Stimulated activated CD8-positive, alpha-beta memory T cell treated with anti-CD3 and anti-CD28 coated beads, Interleukin-4, amount 100 ng/mL, for 1 hour (primary cell): Measurements from ENCODE around the gene CPLX1.

ENCODE experiments used
- DNase-seq, 2 donors: peaks; one replicate each; pipeline ENCODE4 v3.0.0-alpha.2; 2020; ENCODE audit warnings: low read depth in 2 of 2, low spot score in 1 of 2

CPLX1 gene

DNA sequence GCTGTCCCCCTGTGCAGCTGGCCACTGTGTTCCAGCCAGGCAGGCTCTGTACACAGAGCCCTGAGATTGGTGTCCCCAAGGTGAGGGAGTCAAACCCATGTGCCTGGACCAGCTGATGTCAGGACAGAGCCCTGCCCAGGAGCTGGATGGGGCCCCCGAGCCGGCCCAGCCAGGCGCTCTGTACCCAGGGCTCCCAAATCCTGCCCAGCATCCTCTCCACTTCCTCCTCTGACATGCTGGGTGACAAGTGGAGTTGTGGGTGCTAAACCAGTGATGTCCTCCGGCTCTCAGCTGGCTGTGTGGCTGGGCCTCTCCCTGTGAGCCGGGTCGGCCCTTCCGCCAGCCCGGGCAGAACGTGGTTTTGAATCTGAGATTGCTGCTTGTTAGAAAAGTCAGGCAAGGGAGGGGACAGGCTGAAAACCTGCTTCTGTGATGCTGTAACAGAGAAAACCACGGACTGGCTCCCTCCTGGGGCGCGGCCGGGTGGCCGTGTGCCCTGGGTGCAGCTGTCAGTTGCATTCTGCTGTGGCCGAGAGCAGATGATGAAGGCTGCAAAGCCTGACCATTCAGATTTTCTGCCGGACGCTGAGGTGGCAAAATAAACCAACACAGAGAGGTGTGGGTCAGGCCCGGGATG, 7.9 kb upstream of the CPLX1 start:
- no peak for DNase-seq

DNA sequence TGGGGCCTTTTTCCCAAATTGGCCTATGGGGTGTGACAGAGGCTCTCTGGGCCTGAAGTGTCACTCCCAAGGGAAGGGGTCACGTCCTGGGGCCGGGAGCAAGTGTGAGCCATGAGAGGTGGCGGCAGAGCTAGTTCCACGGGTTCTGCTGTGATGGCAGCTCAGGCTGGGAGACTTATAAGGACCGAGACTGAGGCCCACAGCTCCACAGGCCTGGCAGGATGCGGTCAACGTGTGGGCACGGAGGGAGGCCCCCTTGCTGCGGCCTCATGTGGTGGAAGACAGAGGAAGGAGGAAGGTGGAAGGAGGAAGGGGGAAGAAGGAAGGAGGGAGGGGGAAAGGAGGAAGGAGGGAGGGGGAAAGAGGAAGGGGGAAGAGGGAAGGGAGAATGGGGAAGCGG, 7.2 kb upstream of the CPLX1 start:
- no peak for DNase-seq

DNA sequence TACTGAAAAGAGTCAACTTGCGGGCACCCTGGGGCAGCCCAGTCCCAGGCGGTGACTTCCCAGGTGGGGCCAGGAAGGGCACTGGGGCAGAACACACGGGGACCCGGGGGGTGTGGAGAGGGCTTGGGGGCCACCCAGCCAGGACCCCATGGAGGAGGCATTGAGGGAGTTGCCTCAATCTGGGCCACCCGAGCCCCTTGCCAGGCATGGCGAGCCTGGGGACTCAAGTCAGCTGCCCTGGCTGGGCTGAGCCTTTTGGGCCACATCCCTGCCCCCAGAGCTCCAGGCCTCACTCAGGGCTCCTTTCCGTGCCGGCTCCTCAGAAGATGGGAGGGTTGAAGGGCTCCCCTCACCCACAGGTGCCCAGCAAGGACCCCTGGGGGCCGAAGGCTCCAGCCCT, 6.6 kb upstream of the CPLX1 start:
- DNase-seq = no peak

DNA sequence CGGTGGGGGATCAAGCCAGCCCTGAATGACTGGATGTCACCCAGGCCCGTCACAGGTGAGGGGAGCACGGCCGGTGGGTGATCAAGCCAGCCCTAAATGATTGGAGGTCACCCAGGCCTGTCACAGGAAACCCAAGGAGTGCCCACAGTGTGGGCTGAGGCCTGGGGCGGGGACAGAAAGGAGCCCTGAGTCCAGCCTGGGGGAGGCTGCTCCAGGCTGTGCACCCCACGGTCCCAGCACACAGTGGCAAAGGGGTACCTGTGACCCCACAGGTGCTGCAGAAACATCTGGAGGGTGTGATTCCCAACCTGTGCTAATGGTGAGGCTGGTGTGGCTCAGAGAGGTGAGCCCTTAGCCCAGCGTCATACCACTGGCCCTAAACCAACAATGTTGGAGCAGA, 6.2 kb upstream of the CPLX1 start:
- DNase-seq = no peak

DNA sequence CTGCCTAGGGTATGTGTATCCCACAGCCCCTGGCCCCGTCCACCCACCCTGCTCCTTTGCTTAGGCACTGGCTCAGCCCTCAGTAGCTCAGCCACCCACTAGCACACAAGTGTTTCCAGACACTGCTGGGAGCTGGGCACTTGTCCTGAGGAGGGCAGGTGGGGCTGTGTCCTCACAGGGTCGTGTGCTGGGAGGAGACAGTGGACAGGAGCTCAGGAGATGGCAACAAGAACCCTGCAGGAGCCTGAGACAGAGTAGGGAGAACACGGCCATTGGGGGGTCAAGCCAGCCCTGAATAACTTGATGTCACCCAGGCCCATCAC, 5.5 kb upstream of the CPLX1 start:
- no peak for DNase-seq

DNA sequence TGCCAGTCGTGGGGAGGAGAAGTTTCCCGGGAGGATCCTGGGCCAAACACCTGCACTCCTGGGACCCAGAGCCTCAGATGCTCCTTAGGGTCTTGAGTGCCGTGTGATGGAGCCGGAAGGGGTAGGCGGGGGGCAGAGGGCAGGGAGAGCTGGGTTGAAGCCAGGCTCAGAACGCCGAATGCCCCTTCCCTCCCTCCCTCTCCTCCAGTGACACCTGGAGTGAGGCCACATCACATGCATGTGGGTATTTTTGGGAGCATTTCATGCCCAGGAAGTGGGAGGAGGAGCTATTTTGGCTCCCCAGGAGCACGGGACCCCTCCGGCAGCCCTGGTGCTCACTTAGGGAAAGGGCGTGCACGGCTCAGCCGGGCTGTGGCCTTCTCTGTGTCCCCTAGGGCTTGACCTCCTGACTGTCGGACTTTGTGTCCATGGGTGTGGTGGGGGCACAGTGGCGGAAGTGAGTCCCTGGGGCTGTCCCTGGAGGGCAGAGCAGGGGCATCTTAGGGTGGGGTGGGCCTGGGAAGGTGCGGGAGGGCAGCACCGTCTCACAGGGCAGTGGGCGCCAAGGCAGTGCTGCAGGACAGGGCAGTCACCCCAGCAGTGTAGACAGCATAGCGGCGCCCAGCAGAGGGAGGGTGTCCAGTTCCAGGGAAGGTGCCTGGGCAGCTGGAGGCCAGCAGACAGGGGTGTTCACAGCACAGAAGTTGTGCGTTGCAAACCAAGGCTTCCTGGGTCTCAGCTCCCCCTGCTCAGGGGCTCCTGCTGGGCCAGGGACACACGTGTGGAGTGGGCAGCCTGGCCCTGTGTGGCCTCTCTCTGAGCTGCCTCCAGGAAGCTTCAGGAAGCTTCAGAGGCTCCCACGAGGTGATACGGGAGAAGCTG, 4.9 kb upstream of the CPLX1 start:
- DNase-seq = no peak

DNA sequence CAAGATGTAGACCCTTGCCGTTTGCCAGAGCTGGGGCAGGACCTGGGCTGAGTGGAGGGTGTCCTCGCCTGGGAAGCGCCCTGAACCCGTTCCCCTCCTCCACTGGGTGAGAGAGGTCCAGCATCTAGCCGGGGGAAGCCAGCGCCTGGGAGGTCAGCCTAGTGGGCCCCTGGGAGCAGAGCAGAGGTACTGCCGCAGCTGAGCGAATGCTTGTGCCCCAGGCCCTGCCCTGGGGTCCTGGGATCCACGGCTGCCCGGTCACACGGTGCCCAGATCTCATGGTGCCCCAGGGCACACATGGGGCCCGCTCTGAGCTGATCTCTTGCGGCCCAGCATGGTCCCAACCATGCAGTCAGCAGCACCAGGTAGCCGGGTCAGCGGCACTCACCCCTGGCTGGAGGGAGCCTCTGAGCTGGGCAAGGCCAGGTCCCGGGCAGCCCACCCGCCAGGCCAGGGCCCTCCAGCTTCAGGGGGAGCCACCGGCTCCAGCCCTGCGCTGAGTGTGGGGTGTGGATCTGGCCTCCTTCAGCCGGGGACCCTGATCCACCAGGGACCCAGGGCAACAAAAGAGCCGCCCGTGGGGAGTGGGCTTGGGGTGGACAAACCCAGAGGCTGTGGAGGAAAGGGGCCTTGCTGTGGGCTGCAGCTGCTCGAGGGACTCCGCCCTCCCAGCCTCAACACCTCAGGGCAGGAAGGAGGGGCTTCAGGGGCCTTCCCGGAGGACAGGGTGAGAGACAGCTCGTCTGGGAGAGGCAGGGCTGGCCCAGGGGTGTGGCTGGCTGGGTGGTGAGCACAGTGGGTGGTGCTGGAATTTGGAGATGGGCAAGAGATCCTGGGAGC, 4.1 kb upstream of the CPLX1 start:
- DNase-seq = no peak

DNA sequence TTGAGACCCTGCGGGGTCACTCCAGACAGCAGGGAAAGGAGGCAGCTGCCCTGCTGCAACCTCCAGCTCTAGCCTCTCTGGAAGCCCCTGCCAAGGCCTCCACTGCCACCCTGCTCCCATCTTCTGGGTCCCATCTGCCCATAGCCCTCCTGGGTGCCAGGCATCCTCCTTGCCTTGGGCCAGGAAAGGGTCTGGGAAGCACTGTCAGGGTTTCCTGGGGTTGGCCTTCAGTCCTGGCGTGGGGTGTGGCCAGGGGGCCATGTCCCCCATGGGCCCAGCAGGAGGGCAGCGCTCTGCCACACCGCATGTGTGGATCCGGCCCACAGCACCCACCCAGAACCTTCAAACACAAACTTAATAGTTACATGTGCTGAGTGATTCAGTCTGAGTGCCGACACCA, 3.4 kb upstream of the CPLX1 start:
- DNase-seq = no peak

DNA sequence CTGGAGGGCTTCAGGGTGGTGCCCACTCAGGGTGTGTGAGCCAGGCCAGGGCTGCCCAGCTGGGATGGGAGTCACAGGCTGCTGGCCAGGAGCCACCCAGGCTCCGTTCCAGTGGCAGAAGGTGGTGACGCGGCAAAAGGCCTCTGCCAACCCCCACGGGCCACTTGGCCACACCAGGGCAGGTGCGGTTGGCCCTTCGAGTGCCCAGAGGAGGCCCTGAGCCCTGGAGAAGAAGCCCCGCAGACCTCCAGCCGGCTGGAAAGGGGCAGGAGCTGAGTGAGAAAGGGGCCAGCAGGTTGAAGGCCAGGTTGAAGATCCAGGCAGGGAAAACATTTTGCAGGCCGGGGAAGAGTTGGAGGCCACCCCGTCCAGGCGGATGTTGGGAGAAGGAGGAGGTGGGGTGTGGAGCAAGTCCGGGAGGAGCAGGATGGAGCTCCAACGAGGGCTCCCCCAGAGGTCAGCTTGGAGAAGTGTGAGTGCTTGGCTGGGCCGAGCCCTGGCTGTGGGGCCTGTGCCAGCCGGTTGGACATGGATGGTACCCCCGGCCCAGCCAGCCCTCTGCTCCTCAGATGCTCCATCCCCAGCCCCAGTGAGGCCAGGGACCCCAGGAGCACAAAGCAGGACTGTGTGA, 2.8 kb upstream of the CPLX1 start:
- no peak for DNase-seq

DNA sequence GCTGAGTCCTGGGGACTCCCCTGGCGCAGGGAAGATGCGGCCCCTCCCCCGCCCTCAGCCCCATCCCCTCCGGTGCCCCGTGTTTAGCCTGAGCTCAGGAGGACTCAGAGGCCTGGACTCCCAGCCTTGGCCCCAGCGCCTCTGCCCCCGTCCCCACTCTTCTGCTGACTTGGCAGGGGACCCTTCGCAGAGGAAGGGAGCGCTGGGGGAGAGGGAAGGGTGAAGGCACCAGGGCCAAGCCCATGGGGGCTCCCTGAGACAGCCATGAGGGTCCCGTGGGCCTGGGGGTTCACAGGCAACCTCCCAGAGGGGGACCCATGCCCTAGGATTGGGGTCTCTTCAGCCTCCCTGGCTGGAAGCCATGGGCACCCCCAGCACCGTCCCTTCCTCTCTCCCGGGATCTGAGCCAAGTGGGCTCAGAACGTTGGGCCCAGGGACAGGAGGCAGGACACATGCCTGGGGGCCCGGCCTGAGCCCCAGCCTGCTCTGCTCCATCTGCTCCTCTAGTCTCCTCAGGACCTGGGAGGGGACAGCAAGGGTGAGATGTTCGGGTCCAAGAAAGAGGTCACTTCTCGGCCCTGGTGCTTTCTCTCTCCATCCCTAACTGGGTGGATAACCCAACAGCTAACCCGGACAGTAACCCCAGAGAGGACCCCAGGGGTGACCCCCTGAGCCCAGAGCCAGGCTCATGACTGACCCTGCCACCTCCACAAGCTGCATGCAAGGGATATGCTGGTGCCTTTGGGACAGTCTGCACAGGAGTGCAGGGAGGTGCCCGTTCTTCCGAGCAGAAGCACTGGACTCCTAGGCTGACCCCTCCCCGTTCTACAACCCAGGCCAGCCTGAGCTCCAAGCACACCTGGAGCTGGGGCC, 1.5 kb upstream of the CPLX1 start:
- DNase-seq = no peak

DNA sequence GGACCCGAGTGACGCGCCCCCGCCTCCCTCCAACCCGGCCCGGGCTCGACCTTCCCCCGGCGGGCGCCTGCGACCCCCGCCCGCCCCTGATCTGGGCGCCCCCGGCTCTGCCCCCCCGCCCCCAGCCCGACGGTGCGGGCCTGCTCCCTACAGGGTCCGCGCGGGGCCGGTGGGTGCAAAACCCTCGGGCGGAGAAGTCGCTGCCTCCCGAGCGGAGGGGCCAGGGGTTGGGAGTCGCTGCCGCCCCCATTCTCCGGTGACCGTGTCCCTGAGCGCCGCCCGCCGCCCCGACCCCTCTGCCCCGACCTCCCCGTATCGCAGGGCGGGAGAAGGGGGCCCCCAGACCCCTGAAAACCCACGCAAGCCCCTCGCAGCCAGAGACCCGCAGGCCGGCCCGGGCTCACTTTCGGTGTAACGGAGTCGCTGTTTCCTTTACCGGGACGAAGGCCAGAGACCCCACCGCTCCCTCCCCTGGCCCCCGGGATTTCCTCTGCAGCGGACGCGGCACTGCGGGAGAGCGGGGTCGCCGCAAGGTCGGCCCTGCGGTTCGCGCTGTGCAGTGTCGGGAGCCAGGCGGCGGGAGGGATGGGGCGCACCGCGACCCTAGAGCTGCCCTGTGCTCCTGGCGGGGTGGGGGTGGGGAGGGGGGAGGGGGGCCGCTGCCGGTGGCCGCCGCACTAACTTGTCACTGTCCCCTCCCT, 729 bp upstream of the CPLX1 start:
- no peak for DNase-seq

DNA sequence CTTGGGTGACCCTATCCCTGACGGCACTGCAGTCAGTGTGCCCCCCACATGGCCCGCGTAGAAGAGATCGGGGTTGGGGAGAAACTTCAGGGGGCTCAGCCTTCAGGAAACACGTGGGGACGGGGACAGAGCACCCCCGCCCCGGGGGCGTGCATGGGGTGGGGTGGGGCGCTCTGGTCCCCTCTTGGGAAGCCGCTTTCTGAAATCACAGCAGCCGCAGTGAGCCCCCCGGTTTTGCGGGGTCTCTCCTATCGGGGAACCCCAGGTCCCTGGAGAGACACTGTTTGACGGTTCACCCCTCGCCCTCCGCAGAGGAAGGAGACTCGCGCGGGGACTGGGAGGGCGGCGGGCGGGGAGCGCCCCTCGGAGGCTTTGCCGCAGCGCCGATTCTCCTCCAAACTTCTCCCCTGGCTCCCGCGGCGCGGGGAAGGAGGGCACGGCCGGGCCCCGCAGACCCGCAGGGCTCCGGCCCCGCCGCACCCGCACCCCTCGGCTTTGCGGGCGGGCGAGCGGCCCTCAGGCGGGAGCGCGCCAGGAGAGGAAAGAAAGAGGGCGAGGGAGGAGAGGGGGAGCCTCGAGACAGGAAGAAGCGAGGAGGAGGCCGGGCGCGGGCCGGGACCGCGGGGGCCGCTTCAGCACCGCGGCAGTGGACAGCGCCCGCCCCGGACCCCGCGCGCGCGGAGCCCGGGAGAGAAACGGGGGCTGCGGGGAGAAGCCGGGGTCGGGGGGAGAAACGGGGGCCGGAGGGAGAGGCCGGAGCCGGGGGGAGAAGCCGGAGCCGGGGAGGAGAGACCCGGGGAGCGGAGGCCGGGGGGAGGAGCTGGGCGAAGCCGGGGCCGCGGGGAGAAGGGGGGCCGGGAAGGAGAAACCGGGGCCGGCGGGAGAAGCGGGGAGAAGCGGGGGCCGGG, 612 bp downstream of the CPLX1 start:
- no peak for DNase-seq

DNA sequence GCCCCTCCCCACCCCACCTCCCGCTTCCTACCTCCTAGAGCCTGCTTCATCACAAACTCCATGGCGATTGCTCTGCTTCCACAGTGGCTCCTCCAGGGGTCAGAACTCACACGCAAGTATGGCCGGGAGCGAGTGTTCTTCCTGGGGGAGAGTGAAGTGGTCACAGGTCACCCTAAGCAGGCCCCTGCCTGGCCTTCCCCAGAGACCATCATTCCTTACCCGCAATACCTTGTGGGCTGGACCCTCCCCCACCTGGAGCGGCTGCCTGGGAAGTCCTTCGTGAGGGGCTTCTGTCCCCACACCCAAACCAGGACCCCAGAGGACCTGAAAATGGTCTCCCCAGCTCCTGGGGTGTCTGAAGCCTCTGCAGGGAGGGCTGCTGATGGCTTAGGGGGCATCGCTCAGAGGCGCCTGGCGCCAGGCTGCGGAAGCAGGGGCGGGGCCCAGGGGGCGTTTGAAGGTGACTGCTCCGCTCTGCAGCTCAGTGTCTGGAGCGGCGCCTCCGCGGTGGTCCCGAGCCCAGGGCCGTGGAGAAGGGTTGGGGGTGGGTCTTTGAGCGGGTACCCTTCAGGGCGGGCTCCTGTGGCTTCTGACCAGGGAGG, 1.4 kb downstream of the CPLX1 start:
- no peak for DNase-seq

DNA sequence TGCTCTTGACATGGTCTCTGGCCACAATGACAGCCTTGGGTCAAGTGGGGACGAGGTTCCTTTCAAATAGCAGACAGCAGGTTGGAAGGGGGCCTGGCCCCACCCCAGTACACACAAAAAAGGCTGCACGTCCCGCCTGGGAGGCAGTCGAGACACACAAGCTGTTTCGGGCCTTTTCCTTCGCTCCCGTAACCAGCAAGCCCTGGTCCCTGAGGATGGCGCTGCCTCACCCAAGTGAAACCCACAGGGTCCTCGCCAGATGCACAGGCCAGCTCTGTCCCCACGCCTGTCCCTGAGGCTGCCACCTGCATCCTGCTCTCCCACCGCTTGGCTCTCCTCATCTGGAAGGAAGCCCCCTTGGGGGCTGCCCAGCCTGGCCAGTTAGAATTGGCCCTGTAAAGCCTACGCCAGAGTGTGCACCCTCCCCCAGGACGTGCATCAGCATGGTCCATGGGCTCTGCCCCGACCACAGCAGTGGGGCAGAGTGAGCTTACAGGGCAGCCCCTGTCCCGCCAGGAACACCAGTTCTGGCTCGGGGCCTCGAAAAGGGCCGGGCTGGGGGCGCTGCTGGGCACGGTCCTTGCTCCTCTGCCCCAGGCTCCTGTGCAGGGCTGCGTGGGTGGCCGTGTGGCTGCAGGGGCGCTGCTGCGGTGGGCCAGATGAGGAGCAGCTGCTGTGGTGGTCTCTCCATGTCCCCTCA, 2.0 kb downstream of the CPLX1 start:
- no peak for DNase-seq

DNA sequence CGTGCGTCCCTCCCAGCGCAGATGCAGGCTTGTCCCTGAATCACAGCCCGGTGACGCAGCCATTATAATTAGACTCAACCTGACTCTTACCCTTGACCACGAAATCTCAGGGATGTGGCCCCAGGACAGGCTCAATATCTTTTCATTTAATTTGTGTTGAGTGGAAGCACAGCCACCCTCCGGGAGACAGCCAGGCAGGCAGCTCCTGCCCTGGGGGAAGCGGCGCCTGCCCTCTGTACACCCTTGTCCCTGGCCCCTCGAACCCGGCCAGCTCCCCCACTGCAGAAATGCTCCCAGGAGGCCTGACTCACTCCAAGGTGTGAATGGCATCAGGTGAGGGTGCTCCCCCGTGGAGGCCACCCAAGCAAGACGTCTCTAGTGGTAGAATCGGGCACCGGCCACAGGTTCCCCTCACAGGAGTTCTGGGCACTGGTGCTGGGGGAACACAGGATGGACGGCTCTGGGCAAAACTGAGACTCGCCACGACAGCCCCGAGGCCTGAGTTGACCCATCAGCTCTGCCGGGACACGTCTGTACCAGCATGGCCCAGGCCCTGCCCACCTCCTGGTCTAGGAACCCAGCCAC, 2.7 kb downstream of the CPLX1 start:
- DNase-seq = no peak

DNA sequence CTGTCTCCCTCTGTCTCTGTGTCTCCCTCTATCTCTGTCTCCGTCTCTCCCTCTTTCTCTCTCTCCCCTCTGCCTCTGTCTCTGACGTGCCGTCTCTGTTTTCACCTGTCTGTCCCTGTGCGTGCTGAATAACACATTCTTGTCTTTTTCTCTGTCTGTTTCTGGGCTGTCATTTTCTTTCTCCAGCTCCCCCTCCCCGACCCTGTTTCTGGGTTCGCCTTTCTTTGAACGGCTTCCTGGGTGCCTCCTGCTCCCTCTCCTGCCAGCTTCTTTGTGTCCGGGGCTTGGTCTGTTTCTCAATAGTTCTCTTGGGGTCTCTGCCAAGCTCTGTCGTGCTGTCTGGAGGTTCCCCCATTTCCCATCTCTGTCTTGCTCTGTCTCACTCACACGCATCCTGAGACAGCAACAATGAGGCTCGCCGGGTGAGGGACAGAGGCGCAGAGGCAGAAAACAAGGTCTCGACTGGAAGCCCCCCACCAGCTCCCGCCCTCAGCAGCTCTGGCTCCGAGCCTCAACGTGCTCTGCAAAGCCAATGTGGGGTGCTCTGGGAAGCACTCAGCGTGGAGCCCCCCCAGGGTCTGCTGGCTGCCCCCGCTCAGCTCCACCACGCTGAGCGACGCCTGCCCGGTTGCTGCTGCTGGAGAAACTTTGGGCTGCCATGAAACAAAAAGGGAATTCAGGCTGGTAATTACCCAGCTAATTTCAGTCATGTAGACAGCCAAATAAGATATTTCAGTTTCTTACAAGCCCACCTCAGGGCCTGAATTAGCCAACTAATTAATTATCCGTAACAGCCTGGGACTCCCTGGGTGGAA, 3.4 kb downstream of the CPLX1 start:
- DNase-seq = no peak

DNA sequence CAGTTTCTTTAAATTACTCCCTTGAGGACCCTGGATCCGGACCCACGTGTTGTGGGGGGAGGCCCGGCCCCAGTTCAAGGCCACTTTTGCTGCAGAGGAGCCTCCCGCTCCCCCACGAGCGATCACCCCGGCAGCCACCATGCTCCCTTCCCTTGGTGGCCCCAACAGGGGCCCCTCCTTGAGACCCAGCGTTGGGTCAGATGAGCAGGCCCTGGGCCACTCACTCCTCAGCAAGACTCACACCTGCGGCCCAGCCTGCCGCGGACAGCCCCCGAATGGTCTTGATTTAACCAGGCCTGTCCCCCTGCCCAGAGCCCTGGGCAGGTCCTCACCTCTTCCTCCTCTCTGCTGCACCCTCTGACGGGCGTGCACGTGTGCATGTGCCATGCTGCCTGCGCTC, 4.3 kb downstream of the CPLX1 start:
- no peak for DNase-seq
